NCI-H510A treated with DMSO at 0.1 percent for 48 hours (cell line): ENCODE data around the gene BEGAIN.

Source experiments
- DNase-seq: peaks from one replicate; lab custom pipeline; 2025; lab: John Stamatoyannopoulos, UW

Gene BEGAIN

GRCh38 chr14:100615736-100616695 is 28.8 kb upstream of the BEGAIN start:
- DNase-seq = no peak

- no peak for DNase-seq
Measured at GRCh38 chr14:100614803-100615202, 27.6 kb upstream of the BEGAIN start.

DNA sequence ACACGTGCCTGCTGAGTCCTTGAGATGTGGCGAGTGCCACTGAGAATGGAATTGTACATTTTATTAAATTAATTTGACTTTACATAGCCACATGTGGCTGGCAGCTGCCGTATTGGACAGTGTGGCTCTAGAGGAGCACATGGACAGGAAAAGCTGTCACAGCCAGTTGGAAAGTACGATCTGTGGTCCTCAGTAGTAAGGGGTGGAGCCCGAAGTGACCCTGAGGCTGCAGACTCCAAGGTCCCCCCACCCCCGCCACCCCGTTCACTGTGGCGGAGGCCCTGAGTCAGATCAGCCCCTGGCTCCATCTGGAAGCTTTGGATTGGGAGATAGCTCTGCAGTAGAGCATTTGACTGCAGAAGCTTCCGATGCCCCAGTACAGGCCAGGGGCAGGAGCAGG is 25.8 kb upstream of the BEGAIN start:
- DNase-seq = no peak

DNA sequence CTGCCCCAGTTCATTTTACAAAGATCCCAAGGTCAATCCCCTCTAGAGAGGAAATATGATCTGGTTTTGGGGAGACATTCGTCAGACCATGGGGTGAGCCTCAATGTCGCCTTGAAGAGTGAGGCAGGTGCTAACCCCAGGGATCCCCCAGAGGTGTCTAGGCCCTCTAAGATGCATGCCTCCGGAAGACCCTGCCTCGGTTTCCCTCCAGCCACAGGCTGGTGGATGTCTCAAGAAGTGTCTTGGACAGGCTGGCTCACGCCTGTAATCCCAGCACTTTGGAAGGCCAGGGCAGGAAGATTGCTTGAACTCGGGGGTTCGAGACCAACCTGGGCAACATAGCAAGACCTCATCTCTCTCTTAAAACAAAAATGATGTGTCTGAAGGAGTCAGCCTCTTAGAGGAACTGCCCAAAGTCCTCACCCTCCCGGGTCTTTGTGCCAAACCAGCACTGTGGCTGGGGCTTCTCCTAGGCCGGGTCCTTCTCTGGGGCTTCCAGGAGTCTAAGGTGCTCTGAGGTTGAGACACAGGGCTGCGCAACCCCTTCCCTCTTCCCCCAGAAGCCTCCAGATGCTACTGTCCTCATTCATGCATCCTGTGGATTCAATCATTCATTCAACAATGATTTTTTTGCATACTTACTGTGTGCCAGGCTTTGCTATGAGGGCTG is 24.7 kb upstream of the BEGAIN start:
- DNase-seq = no peak

DNA sequence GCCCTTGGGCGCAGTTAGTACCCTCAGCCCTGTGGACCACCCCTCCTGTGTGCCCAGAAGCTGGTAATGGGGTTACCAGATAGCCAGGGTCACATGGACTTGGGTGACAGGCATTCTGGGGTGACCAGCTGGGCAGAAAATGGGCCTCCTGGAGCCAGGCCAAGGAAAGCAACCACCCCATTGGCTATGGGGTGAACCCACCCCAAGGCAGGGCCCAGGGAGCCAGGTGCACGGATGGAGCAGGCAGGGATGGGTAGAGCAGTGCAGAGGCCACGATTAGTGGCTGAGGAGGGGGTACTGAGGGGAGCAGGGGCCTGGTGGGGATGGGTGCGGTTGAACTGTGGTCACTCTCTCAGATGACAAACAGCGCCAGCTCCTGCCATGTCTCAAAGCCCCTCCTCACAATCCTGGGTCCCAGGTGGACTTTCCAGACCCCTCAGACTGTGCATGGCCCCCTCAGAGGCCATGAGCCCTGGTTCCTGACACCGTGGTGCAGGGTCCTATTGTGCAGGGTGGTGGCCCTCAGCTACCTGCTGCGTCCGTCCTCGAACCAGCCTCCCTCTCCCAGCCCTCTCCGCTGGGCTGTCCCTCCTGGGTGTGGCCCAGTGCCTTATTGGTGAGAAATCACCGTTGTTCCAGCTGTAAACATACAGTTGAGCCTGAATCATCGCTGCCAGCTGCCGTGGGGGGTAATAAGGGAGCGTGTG is 23.4 kb upstream of the BEGAIN start:
- DNase-seq = no peak

DNA sequence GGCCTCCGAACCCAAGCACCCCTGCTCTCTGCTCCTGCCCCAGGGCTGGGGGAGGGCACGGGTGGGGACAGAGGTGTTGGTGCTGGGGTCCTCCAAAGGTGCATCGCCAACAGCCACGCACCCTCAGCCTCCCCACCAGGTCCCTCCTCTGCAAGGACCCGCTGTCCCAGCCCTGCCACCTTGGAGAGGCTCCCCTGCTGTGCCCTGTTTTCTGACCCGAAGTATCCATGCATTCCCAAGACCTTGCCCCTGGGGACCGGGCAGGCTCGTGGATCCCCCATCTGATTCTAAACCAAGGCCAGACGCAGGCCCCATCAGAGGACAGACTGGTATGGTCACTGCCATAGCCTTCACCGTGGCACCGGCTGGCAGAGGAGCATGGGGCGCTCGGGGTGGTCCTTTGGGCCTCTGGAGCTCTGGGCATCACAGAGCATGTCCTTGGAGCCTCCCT is 22.7 kb upstream of the BEGAIN start:
- no peak for DNase-seq

- DNase-seq = no peak
Measured at GRCh38 chr14:100609331-100609870, 22.2 kb upstream of the BEGAIN start.

GRCh38 chr14:100608586-100609330 is 21.5 kb upstream of the BEGAIN start:
- no peak for DNase-seq

- no peak for DNase-seq
Measured at GRCh38 chr14:100608064-100608463, 20.8 kb upstream of the BEGAIN start.

GRCh38 chr14:100607611-100607956 is 20.4 kb upstream of the BEGAIN start:
- no peak for DNase-seq

DNA sequence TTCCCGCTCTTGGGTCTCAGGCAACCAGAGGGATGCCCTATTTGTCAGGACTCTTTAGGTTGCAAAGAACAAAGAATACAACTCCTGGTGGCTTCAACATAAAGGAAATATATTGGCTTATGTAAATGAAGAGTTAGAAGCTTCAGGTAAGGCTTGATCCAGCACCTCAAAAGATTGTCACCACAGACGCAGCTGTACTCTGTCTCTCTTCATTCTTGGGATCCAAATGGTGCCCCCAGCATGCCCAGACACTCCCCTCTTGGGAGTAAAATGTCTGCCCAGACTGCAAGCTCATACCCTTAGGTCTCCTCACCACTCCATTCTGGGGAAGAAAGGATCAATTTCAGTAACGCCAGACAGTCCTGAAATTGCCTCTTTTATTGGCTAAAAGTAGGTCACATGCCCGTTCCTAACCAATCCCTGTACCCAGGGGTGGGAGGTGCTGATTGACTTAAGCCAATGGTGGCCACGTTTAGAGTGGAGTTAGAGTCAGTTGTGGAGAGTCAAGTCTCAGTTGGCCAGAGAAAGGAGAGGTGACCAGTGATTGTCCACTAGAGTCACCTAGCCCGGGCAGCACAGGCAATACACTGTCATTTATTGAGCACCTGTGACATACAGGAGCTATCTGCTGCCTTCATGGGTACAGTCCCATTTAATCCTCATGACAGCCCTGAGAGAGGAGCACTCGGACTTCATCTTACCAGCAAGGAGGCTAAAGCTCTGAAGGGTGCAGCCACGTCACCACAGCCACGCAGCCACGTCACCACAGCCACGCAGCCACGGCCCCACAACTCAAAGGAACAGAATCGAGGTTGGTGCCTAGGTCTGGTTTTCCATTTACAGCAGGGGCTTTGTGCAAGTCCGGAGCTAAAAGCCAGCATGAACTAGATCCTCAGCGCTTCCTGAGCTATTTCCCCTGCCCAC is 19.7 kb upstream of the BEGAIN start:
- DNase-seq = no peak

DNA sequence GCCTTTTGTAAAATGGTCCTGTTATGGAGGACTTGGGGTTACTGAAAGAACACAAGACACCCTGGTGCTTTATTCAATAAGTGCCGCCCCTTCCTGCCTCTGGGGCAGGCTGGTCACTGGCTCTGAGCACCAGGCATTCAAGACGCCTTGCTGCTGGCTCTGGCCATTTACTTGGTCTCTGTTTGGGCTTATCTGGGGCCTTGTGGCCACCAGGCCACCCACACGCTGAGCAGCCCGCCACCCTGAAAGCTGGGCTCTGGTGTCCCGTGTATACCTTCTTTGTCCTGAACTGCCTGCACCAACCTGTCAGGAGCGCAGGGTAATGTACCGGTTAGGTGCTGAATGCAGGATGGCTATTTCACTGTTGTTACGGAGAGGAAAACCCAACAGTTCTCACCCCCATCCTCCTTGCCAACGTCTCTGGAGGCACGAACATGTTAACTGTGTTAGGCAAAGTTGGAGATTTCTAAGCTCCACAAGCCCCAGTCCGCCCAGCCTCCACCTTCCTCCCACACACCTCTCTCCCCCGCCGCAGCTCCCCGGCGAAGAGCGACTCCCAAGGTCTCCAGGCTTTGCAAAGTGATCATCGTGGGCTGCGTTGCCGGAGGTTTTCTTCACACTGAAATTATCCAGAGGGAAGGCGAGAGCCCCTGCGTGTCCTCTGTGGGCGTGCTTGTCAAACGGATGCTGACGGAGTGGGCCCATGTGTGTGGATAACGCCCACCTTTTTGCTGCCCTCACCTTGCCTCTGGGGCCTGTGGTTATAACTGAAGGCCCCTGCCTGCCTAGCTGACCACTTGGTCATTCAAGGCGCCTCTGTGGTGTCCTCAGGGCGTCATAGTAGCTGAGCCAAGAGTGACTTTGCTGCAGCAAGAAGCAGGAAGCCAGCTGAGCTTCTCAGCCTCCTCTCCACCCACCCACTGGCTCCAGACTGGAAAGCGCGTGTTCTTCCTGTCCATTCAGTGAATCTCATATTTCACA is 18.8 kb upstream of the BEGAIN start:
- no peak for DNase-seq

DNA sequence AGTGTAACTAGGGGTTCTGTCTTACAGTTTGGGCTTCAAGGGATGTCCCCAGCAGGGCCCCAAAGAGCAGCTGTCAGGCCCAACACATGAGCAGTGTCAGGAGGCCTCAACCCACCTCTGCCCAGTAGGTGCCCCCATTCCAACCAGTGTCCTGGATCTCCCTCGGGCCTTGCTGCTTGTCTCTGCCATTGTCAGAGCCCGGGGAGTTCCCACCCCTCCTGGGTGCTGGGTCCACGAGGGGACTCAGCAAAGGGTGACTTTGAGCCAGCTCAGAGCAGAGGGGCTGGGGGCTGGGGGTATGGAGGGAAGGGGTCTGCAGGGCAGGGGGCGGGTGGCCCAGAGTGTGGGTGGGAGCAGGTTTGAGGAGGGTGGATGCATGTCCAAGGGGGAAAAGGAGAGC is 18.0 kb upstream of the BEGAIN start:
- DNase-seq = no peak

DNA sequence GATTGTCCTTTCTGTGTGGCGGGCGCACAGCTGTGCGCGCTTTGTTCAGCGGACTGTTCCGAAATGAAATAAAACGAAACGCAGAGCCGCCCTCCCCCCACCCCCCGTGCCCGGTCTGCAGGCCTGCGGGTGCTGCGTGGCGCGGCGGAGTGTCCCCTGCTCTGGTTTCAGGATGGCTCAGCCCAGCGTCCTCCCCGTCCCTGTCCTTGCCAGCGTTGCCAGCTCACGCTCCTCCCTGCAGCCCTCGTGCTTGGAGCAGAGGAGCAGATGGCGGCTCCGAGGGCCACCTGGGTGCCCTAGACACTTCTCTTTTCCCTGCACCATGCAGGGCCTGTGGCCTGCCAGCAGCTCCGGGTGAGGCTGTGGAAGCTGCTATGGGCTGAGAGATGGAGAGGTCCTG is 17.5 kb upstream of the BEGAIN start:
- DNase-seq = no peak

DNA sequence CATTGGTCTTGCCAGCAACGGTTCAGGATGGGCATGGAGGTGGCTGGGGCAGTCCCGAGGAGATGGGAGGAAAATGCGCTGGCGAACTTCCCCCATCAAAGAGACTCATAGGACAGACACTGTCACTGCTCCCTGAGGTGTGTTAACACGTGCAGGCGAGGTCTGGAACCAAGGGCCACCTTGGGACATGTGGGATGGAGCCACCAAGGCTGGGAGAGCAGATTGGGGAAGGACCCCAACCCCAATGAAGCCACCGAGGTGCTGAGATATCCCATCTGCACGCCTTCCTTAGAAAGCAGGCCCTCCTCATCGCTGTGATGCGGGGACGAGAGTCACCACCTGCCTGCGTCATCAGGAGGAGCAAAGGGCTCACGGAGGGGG is 16.9 kb upstream of the BEGAIN start:
- no peak for DNase-seq

DNA sequence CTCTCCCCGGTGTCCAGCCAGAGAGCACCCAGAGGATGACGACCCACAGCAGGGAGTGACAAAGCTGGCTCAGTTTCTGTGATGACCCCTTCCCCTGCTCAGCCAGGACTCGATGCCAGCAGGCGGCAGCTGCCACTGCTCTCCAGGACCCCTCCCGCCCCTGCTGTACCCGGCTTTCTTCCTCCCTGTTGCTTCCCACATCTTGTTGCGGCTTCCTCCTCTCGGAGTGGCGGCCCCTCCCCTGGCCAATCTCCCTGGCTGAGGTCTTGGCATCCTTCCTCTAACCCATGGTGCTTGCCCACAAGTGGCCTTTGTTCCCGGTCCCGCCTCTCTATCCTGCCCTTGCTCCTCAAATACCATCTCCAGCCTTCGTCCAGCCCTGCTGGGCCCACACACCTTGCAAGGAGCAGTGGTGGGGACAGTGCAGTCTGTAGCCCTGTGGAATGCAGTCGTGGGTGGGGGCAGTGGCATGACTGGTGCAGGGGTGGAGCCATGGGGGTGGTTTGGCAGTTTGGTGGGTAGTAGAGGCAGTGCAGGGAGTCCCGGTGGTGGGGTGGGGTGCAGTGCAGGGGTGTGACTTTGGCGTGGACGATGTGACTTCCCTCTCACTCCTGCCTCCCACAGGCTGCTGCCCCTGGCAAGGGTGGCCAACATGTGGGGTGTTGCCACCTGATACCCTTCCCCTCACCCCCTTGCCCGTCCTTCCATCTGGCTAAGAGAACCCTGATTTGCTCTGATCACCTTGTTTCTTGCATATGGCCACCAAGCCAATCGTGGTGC is 16.3 kb upstream of the BEGAIN start:
- no peak for DNase-seq

DNA sequence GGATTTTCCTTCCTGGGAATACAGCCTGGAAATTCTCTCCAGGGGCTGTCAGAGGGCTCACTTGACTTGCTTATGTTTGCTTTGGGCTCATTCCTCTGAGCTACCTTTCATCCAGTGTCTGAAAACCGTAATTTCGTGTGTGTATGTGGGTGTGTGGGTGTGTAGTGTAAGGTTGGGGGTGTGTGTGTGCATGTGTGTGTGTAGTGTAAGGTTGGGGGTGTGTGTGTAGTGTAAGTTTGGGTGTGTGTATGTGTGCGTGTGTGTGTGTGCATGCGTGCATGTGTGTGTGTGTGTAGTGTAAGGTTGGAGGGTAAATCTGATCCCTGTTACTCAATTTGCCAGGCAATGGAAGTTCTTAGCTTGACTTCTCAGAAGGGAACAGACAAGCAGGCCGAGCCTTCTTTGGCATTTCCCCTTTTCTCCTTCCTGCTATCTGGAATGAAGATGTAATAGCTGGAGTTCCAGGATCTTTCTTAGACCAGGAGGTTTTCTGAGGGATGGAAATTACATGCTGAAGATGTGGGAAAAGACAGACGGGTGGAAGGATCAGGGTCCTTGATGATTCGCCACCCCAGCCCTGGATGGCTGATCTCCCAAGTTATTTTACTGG is 15.5 kb upstream of the BEGAIN start:
- DNase-seq = no peak

DNA sequence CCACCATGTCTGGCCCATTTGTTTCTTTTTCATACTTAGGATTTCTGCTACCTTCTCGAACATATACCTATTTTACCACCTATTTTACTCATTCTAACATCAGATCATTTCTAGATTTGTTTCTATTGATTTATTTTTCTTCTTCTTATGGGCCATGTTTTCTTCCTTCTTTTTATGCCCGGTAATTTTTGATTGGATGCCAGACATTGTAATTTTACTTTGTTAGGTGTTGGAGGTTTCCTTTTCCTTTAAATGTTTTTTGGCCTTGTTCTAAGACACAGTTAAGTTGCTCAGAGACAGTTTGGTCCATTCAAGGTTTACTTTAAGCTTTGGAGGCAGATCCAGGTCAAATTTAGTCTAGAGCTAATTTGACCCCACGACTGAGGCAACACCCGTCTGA is 14.7 kb upstream of the BEGAIN start:
- no peak for DNase-seq
